COLO829 (cell line): Measurements from ENCODE around the gene HEATR1.
"Not testable (repeated sequence)": the region's sequence is repeated elsewhere in the genome, so short reads cannot be mapped to it uniquely, and the experiment has no call there.

Experiments
- DNase-seq: peaks from one replicate; pipeline ENCODE4 v3.0.0; 2012; ENCODE audit warnings: low spot score

The HEATR1 gene

GRCh38 chr1:236508593-236509027 lies 95.7 kb downstream of the HEATR1 start:
- DNase-seq = no peak

GRCh38 chr1:236507022-236507700 lies 97.2 kb downstream of the HEATR1 start:
- no peak for DNase-seq

- DNase-seq = not testable (repeated sequence)
Observed at GRCh38 chr1:236504338-236504737, 100.0 kb downstream of the HEATR1 start.

- peak; percentile 65 for DNase-seq
Observed at GRCh38 chr1:236502972-236503639, 101.2 kb downstream of the HEATR1 start.

GRCh38 chr1:236502579-236502971 lies 101.7 kb downstream of the HEATR1 start:
- no peak for DNase-seq

- DNase-seq = no peak
Observed at GRCh38 chr1:236501093-236501492, 103.2 kb downstream of the HEATR1 start.
